Stimulated activated naive CD8-positive, alpha-beta T cell treated with anti-CD3 and anti-CD28 coated beads, Interleukin-15, amount 100 ng/mL, for 72 hours (primary cell): ENCODE measurements around the gene TFAM.

Experiments
- ATAC-seq: fragments of 150-1000 bp; cut with Tn5 transposase; 2 replicates; pipeline ENCODE4 v1.10.0; 2021; ENCODE audit warnings: mild to moderate bottlenecking, moderate library complexity
- DNase-seq, 2 donors: peaks; one replicate each; pipeline ENCODE4 v3.0.0; 2021 to 2022
- H3K27ac Mint-ChIP-seq, 2 donors: one replicate each; pipeline ENCODE4 v1.8.0; 2022; ENCODE audit warnings: mild to moderate bottlenecking in 2 of 2, mixed read lengths in 2 of 2, moderate library complexity in 2 of 2
- H3K27me3 Mint-ChIP-seq: one replicate; pipeline ENCODE4 v1.8.0; 2022; ENCODE audit warnings: mixed read lengths
- H3K4me1 Mint-ChIP-seq: one replicate; pipeline ENCODE4 v1.8.0; 2022; ENCODE audit warnings: mild to moderate bottlenecking, mixed read lengths
- H3K4me3 Mint-ChIP-seq, 2 donors: one replicate each; pipeline ENCODE4 v1.8.0; 2022; ENCODE audit warnings: mild to moderate bottlenecking in 2 of 2, mixed read lengths in 2 of 2, moderate library complexity in 1 of 2
- H3K9me3 Mint-ChIP-seq, 2 donors: one replicate each; pipeline ENCODE4 v1.8.0; 2022; ENCODE audit warnings: mixed read lengths in 2 of 2

Gene TFAM

DNA sequence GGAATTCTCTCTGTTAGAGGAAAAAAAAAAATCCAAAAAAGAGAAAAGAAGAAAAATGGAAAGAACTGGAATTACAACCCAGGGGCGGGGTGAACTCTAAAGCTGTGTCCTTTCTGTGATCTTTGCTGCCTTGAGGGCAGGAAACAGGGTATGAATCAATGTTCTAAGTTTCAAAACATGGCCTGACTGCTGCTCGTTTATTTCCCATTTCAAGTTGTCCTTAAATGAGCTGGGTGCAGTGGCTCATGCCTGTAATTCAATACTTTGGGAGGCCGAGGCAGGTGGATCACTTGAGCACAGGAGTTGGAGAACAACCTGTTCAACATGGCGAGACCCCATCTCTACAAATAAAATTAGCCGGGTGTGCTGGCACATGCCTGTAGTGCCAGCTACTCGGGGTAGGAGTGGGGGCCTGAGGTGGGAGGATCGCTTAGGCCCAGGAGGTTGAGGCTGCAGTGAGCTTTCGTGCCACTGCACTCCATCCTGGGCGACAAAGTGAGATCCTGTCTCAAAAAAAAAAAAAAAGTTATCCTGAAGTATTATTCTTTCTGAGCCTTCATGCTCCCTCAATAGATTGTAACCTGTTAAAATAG is 24.7 kb upstream of the TFAM start:
- Mint-ChIP-seq H3K4me3 (no peak overlapping the region), H3K27me3 (no peaks in the 10 kb centered on the region), H3K9me3 (no peaks in the 10 kb centered on the region), H3K27ac (peak overlapping the region in 1 of 2 donors; percentile 67), H3K4me1 (peaks cover 30% of the 10 kb centered on the region)
- ATAC-seq (no peak), DNase-seq (no peak)

DNA sequence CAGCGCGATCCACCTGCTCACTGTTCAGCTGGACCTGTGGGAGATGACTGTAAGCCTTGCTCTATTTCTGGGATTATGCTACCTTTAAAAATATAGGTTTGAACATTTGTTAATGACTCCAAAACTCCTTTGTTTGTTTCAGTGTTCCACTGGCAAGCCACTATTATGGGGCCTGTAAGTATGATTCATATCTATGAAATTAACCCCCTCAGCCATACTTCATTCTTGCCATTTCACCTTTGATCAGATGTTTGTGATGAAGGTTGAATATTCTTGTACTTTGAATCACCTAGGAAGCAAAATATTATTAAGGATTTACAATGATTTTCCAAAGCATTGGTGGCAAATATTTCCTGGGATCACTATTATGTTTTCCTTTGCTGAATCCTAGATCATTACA is 23.9 kb upstream of the TFAM start:
- H3K27me3 Mint-ChIP-seq: no peaks in the 10 kb centered on the region
- H3K27ac Mint-ChIP-seq: no peak overlapping the region
- H3K4me1 Mint-ChIP-seq: peaks cover 30% of the 10 kb centered on the region
- no peak overlapping the region for H3K4me3 Mint-ChIP-seq
- DNase-seq (no peak), ATAC-seq (no peak)
- H3K9me3 Mint-ChIP-seq: no peaks in the 10 kb centered on the region

DNA sequence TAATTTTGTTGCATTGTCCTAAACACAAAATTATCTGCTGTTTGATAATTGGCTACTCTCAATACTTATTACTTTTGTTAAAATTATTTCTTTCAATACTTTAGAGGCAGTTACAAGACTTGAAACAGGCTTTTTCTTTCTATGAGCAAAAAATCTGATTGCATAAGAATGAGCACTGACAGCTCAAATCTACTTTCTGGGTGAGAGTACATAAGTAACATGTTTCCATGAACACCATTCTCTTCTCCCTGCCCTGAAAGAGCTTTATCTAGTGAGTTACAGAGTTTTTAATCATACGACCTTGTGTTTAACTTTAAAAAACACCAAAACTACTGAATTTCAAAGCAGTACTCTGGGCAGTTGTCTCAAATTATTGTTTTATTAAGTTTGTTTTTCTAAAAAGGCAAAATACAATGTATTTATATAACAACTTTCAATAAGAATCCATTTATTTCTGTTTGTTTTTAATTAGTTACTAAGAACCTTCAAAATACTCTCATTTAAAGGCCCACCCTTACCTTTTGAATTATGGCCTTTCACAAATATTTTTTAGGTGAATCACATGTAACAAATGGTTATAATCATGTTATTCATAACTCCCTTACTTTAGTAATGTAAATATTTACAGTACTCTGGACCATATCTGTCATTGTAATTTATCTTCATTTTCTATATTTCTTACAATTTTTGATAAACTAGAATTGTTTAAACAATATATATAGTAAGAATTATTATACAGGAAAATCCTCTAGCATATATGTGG is 23.0 kb upstream of the TFAM start:
- H3K4me1 Mint-ChIP-seq: peaks cover 23% of the 10 kb centered on the region
- H3K4me3 Mint-ChIP-seq: no peak overlapping the region
- H3K9me3 Mint-ChIP-seq: no peaks in the 10 kb centered on the region
- DNase-seq: no peak
- H3K27me3 Mint-ChIP-seq: no peaks in the 10 kb centered on the region
- ATAC-seq: no peak
- no peak overlapping the region for H3K27ac Mint-ChIP-seq

DNA sequence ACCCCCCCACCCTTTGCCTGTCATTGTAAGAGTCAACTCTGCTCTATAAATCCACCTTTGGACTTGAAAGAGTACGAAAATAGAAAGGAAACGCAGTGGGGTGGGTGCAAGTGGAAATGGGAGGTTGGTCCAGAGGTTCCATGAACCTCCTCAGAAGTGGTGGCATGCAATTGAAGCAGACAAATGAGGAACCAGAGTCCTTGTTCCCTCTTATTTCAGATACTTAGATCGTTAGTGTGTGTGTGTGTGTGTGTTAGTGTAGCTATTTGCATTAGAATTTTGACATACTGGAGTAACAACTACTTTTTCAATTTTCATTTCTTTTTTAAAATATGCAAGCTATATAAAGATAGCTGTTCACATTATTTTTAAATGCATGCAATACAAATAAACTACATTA is 18.1 kb upstream of the TFAM start:
- Mint-ChIP-seq H3K4me3 (no peak overlapping the region), H3K27ac (no peak overlapping the region), H3K27me3 (no peaks in the 10 kb centered on the region), H3K4me1 (no peaks in the 10 kb centered on the region), H3K9me3 (no peaks in the 10 kb centered on the region)
- ATAC-seq (no peak), DNase-seq (no peak)

DNA sequence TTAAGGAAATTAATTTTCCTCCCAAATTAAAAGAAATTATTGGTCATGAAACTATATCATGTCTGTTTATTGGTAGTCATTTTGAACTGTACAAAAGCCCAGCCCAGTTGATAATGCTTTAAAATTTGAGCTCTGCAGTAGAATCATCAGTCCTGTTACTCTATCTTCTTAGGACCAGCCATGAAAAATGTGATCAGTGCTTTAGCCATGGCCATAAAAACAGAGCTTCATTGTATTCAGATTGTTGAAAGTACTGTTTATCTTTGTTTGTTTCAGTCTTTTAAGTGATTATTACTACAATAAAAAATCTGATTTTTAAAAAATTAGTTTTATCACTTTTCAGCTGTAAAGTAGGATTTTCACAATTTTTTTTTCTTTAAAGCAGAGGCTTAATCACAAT is 13.7 kb upstream of the TFAM start:
- Mint-ChIP-seq H3K9me3 (no peaks in the 10 kb centered on the region), H3K27me3 (no peaks in the 10 kb centered on the region), H3K27ac (no peak overlapping the region), H3K4me1 (no peaks in the 10 kb centered on the region), H3K4me3 (no peak overlapping the region)
- ATAC-seq (no peak), DNase-seq (no peak)

DNA sequence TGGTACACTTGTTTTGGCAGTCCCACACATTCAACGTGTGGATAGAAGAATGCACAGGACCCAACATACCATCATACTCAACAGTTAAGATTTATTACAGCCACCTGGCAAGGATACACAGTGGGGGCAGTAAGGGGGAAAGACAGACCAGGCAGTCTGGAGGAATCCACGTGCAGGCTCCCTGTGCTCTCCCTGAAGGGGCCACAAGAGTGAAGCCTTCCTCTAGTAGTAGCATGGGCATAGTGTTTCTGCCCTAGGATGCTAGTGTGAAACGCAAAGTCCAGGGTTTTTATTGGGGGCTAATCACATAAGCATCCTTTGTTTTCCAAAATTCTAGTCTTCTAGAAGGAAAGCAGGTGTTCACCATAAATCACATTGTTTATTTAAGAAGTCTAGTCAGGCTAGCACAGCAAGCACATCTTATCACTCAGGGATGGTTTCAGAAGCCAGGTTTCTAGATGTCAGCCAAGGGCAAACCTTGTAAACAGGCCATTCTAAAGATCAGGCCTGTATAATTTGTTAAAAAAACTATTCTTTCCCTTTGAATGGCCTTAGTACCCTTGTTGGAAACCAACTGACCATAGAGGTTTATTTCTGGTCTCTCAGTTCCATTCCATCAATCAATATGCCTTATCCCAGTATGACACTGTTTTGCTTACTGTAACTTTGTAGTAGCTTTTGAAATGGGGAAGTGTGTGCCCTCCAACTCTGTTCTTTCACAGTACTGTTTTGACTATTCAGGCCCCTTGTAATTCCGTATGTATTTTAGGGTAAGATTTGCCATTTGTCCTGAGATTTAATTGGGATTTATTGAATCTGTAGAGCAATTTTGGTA is 12.4 kb upstream of the TFAM start:
- H3K9me3 Mint-ChIP-seq: no peaks in the 10 kb centered on the region
- H3K27me3 Mint-ChIP-seq: no peaks in the 10 kb centered on the region
- no peaks in the 10 kb centered on the region for H3K4me1 Mint-ChIP-seq
- H3K4me3 Mint-ChIP-seq: no peak overlapping the region
- H3K27ac Mint-ChIP-seq: no peak overlapping the region
- ATAC-seq: no peak
- DNase-seq: no peak

DNA sequence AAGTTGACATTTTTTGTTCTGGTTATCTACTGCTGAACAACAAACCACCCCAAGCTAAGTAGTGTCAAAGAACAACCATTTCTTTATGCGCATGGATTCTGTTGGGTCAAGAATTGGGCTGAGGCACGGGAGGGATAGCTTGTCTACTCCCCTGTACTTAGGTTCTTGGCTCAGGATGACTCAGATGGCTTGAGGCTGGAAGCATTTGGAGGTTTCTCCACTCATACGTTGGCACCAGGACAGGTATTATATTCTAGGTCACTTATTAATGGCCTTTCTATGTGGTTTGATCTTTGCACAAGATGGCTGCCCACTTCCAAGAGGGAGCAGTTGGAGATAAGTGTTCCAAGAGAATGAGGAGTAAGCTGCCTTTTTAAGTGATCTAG is 11.8 kb upstream of the TFAM start:
- ATAC-seq (no peak), DNase-seq (no peak)
- H3K9me3 Mint-ChIP-seq: no peaks in the 10 kb centered on the region
- H3K4me3 Mint-ChIP-seq: no peak overlapping the region
- no peaks in the 10 kb centered on the region for H3K27me3 Mint-ChIP-seq
- no peaks in the 10 kb centered on the region for H3K4me1 Mint-ChIP-seq
- no peak overlapping the region for H3K27ac Mint-ChIP-seq

DNA sequence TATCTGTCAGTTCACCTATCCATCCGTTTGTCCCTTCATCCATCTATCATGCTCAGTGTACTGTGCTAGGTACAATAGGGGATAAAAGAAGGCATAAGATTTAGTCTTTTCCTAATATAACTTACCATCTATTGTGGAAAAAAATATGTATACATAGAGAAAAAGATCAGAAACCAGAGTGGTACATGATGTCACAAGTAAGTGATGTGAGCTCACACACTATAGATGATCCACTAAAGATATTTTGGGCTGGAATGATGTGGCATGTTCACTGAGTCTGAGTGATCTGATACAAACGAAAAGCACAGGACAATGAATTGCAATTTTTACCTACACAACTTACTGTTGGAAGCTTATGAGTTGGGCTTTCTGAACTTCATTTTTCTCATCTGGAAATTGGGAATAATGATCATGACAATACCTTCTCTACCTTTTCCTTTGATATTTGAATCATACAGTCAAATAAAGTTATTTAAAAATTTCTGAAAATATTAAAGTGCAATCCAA is 2.7 kb upstream of the TFAM start:
- DNase-seq (no peak), ATAC-seq (no peak)
- no peak overlapping the region for H3K4me3 Mint-ChIP-seq
- H3K27ac Mint-ChIP-seq: no peak overlapping the region
- H3K4me1 Mint-ChIP-seq: peaks cover 30% of the 10 kb centered on the region
- no peaks in the 10 kb centered on the region for H3K9me3 Mint-ChIP-seq
- H3K27me3 Mint-ChIP-seq: no peaks in the 10 kb centered on the region

DNA sequence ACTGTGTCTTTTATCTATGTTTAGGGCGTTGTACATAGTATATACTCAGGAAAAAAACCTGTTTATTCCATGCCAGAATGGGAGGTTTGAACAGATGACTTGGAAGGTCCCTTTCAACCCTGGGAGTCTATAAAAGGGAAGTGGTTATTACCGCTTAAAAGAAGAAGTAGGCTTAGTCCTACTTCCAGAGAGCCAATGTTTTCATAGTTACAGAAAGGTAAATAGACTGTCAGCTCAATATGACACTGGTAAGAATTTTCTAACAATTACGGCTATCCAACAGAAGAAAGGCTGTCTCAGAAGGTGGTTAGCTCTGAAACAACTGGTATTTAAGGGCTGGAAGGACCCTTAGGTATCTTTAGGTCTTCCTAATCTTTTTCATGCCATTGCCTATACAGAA is 1.1 kb upstream of the TFAM start:
- DNase-seq: no peak
- peaks cover 39% of the 10 kb centered on the region for H3K4me1 Mint-ChIP-seq

DNA sequence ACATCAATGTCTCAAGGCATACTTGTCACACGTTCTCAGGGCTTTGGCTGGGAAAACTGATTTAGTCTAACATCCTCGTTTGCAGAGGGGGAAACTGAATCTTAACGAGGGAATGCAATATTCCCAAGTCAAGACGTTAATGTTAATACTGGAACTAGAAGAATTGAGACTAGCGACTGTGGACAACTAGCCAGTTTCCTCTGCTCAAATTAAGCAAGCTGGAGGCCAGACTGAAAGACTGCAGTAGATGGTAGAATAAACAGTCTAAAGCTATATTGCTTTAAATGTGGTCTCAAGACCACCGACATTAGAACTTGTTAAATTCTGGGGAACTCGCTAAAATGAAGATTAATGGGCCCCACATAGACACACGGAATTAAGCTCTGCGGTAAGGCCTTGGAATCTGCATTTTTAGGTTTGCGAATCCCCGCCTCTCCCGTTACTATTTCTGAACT is 639 bp upstream of the TFAM start:
- Mint-ChIP-seq H3K4me1 (peaks cover 43% of the 10 kb centered on the region), H3K27ac (peak overlapping the region; percentile 96 to 98), H3K4me3 (peak overlapping the region; percentile 91 to 96), H3K9me3 (no peaks in the 10 kb centered on the region), H3K27me3 (no peaks in the 10 kb centered on the region)
- DNase-seq: no peak
- no peak for ATAC-seq

More for the DNA sequence above, 1.1 kb upstream of the TFAM start:
- H3K9me3 Mint-ChIP-seq: no peaks in the 10 kb centered on the region
- H3K27me3 Mint-ChIP-seq: no peaks in the 10 kb centered on the region
- peak overlapping the region; percentile 91 to 96 for H3K4me3 Mint-ChIP-seq
- peak; percentile 27 for ATAC-seq
- H3K27ac Mint-ChIP-seq: no peak overlapping the region

DNA sequence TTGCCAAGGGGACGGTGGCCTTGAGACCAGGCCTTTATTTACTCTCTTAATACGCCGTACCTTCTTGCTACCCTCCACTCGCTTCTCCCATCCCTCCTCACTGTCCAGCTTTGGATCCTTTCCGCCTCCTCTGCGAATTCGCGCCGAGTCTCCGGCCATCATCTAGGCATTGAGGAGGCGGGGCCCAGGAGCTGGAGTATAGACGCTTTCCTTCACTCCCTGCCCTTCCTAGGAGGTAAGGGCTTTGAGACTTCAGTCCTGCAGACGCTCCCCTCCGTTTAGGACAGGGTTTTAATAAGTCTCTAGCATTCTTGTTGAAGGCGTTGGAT is 538 bp downstream of the TFAM start:
- Mint-ChIP-seq H3K27me3 (no peaks in the 10 kb centered on the region), H3K9me3 (no peaks in the 10 kb centered on the region), H3K27ac (peak overlapping the region; percentile 96 to 98), H3K4me1 (peaks cover 50% of the 10 kb centered on the region), H3K4me3 (peak overlapping the region; percentile 91 to 96)
- DNase-seq (no peak), ATAC-seq (peak; percentile 1)

DNA sequence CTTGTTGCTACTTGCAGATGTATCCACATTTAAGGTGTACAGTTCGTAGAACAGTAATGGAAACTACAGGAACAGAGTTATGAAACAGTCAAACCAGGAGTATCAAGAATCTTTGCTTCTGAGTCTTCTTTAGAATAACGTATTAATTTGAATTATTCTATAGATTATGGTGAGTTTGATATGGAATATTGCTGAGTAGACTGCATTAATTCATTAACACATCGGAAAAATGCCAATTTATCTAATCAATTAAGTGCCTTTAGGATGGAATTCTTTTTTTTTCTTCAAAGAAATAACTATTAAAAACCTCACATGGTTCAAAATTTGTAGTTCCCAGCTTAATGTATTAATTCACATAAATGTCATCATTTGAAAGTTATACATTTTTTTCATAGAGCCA is 3.8 kb downstream of the TFAM start:
- Mint-ChIP-seq H3K4me1 (peaks cover 48% of the 10 kb centered on the region), H3K9me3 (no peaks in the 10 kb centered on the region), H3K27me3 (no peaks in the 10 kb centered on the region), H3K27ac (no peak overlapping the region), H3K4me3 (no peak overlapping the region)
- no peak for ATAC-seq
- no peak for DNase-seq

DNA sequence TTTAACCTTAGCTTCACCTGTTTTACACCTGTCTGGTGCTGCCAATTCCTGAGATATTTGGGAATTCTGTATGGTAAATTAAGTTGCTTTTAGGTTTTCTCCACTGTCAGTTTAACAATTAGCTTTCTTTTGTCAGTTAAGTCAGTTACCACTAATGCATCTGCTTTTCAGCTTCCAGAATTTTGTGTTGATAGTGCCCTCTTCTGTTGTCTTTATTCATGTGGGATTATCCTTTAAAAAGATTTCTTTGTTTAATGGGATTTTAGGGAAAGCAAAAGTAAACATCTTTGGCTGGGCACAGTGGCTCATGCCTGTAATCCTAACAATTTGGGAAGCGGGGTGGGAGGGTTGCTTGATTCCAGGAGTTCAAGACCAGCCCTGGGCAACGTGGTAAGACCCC is 8.1 kb downstream of the TFAM start:
- H3K27me3 Mint-ChIP-seq: no peaks in the 10 kb centered on the region
- H3K9me3 Mint-ChIP-seq: no peaks in the 10 kb centered on the region
- H3K27ac Mint-ChIP-seq: no peak overlapping the region
- DNase-seq (no peak), ATAC-seq (no peak)
- no peak overlapping the region for H3K4me3 Mint-ChIP-seq
- H3K4me1 Mint-ChIP-seq: peaks cover 25% of the 10 kb centered on the region

DNA sequence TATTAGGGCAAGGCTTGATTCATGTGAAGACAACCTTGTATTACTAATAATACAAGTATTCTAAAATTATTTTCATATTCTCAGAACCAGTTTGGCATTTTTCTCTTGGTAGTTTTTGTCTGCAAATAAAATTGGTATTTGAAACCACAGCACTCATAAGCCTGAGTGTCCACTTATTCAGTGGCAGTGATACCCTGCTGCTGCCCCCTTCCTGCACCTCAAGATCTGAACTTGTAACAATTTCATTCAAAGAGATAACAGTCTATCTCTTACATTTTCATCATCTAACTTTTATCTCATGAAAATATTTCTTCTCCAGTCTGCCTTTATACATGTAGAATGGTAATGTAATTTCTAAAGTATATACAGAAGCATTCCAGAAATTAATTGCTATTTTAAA is 9.3 kb downstream of the TFAM start:
- H3K4me1 Mint-ChIP-seq: peaks cover 17% of the 10 kb centered on the region
- ATAC-seq (no peak), DNase-seq (no peak)
- no peaks in the 10 kb centered on the region for H3K9me3 Mint-ChIP-seq
- H3K4me3 Mint-ChIP-seq: no peak overlapping the region
- H3K27ac Mint-ChIP-seq: no peak overlapping the region
- H3K27me3 Mint-ChIP-seq: no peaks in the 10 kb centered on the region

DNA sequence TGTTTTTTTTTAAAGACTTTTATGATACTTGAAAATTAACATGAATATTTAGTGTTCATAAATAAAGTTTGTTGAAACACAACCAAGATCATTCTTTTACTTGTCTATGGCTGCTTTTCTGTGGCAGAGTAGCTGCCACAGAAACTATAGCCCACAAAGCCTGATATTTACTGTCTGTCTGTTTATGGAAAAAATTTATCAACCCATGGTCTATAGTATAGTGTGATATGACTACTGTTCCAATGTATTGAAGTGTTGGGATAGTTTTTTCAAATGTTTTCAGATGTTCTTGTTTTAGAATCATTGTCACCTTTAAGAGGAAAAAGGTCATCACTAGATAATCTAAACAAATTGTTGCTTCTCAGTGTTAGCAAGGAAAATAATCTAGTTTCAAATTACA is 10.8 kb downstream of the TFAM start:
- H3K4me3 Mint-ChIP-seq: no peak overlapping the region
- ATAC-seq: peak; percentile 61
- DNase-seq: no peak
- H3K27me3 Mint-ChIP-seq: no peaks in the 10 kb centered on the region
- H3K27ac Mint-ChIP-seq: no peak overlapping the region
- H3K9me3 Mint-ChIP-seq: no peaks in the 10 kb centered on the region
- H3K4me1 Mint-ChIP-seq: peaks cover 10% of the 10 kb centered on the region

DNA sequence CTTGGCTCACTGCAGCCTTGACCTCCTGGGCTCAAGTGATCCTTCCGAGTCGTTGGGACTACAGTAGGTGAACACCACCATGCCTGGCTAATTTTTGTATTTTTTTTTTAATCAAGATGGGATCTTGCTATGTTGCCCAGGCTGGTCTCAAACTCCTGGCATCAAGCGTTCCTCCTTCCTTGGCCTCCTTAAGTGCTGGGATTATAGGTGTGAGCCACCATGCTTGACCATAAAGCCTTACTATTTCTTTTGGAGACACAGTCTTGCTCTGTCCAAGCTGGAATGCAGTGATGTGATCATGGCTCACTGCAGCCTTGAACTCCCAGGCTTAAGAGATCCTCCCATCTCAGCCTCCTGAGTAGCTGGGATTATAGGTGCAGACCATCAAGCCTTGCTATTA is 12.6 kb downstream of the TFAM start:
- H3K27ac Mint-ChIP-seq: no peak overlapping the region
- H3K27me3 Mint-ChIP-seq: no peaks in the 10 kb centered on the region
- no peaks in the 10 kb centered on the region for H3K4me1 Mint-ChIP-seq
- DNase-seq (no peak), ATAC-seq (no peak)
- no peak overlapping the region for H3K4me3 Mint-ChIP-seq
- no peaks in the 10 kb centered on the region for H3K9me3 Mint-ChIP-seq
